Panc1 (cell line): Measurements from ENCODE around the gene NUDT19. TPM values are rescaled to one million over a fixed set of nuclear protein-coding genes. Genes with fewer than 3 reads are reported as not detected.
"Not testable (repeated sequence)": the region's sequence is repeated elsewhere in the genome, so short reads cannot be mapped to it uniquely, and the experiment has no call there.

ENCODE experiments used
- ATAC-seq: fragments of 200-7000 bp; cut with Tn5 transposase; 2 replicates; pipeline ENCODE4 v1.9.1; 2020; ENCODE audit warnings: mild to moderate bottlenecking, moderate library complexity
- BruUV-seq: library from RNA; stranded (reverse); fragments of 400-500 nt; replicated peaks from 2 replicates; lab custom pipeline; 2021; lab: Mats Ljungman, UMichigan
- CTCF ChIA-PET: fragments of 300-600 bp; sonication (Branson Sonifier 250); formaldehyde crosslinking; loops from one replicate; lab custom pipeline; 2022; ENCODE audit warnings: antibody characterized with exemption; lab: Charles Lee
- POLR2A ChIA-PET: fragments of 300-600 bp; sonication (Branson Sonifier 250); formaldehyde crosslinking; loops from one replicate; lab custom pipeline; 2022; ENCODE audit warnings: antibody characterized with exemption; lab: Charles Lee
- DNase-seq: peaks from one replicate; pipeline ENCODE4 v3.0.0-alpha.2; 2010; ENCODE audit warnings: low read depth, low spot score
- H3K27ac ChIP-seq: 2 replicates; pipeline ENCODE4 v1.5.1; 2011; ENCODE audit warnings: mild to moderate bottlenecking, low read length, inconsistent platforms
- H3K27me3 ChIP-seq: fragments of 200-500 bp; sonication (Bioruptor generic); 2 replicates; pipeline ENCODE4 v1.6.0; 2014; ENCODE audit warnings: low read length, inconsistent platforms; ENCODE audit not compliant: control insufficient read depth, insufficient read depth
- H3K36me3 ChIP-seq: fragments of 200-500 bp; sonication (Bioruptor generic); 2 replicates; pipeline ENCODE4 v1.5.1; 2014; ENCODE audit warnings: inconsistent platforms, mild to moderate bottlenecking, low read length, moderate library complexity; ENCODE audit not compliant: control insufficient read depth, insufficient read depth
- H3K4me1 ChIP-seq: 2 replicates; pipeline ENCODE4 v1.5.1; 2011; ENCODE audit warnings: inconsistent platforms, mild to moderate bottlenecking, low read length, moderate library complexity; ENCODE audit not compliant: control insufficient read depth, insufficient read depth
- H3K4me3 ChIP-seq, 2 experiments: 2 replicates each; pipeline ENCODE4 v1.5.1; 2011 to 2012; ENCODE audit warnings: low read depth in 2 of 2, low read length in 2 of 2, mild to moderate bottlenecking in 2 of 2, inconsistent platforms in 1 of 2, moderate library complexity in 1 of 2
- H3K9me3 ChIP-seq: fragments of 200-500 bp; sonication (Bioruptor generic); 2 replicates; pipeline ENCODE4 v1.5.1; 2014; ENCODE audit warnings: low read depth, mild to moderate bottlenecking, inconsistent platforms, low read length, moderate library complexity; ENCODE audit not compliant: control insufficient read depth, insufficient read depth
- CTCF ChIP-seq: fragments of 450-650 bp; IDR thresholded peaks from 2 replicates; pipeline ENCODE4 v1.5.1; 2017; ENCODE audit warnings: mild to moderate bottlenecking
- POLR2AphosphoS5 ChIP-seq: IDR thresholded peaks from 2 replicates; pipeline ENCODE4 v1.6.1; 2012; ENCODE audit warnings: mild to moderate bottlenecking, low read depth, low read length, moderate library complexity
- SIN3A ChIP-seq: IDR thresholded peaks from 2 replicates; pipeline ENCODE4 v1.6.1; 2012; ENCODE audit warnings: low read depth, mild to moderate bottlenecking, low read length, moderate library complexity, borderline replicate concordance; ENCODE audit not compliant: insufficient read depth
- TCF7L2 ChIP-seq: IDR thresholded peaks from 2 replicates; pipeline ENCODE4 v1.6.1; 2011; ENCODE audit warnings: mild to moderate bottlenecking, low read depth, low read length, inconsistent platforms
- in situ Hi-C: cut with HindIII; loops from 2 replicates; pipeline ENCODE4 v1.10.0; 2016; ENCODE audit warnings: low sequenced_read_pairs, low pct_unique_long_range_greater_than_20kb
- intact Hi-C: fragments of 100-400 bp; cut with micrococcal nuclease; formaldehyde crosslinking; loops from one replicate; pipeline ENCODE4 v1.10.0; 2022; ENCODE audit not compliant: unreplicated experiment
- total RNA-seq: library from RNA; stranded (reverse); gene quantifications from one replicate; pipeline ENCODE4 v1.2.1, GENCODE V29; 2021; ENCODE audit not compliant: unreplicated experiment
- TF ChIP-seq, protein P1 (sequence below), 2 experiments: IDR thresholded peaks; 2 replicates each; pipeline ENCODE4 v1.6.1; 2011 to 2012; ENCODE audit warnings: low read depth in 2 of 2, control low read depth in 1 of 2, low read length in 1 of 2, mild to moderate bottlenecking in 1 of 2, moderate library complexity in 1 of 2; ENCODE audit not compliant: insufficient read depth in 1 of 2

NUDT19 gene
- total RNA-seq, 1 experiment from 2014 or later, result 41.4 TPM

- POLR2A ChIA-PET, result no interaction called here
- Histone ChIP-seq H3K4me1 (no peaks in the 10 kb centered on the region), H3K36me3 (peaks cover 19% of the 10 kb centered on the region; the same call in 1 of the 2 replicates), H3K4me3 (no peak overlapping the region), H3K27ac (no peak overlapping the region), H3K27me3 (no peaks in the 10 kb centered on the region), H3K9me3 (peaks cover 4% of the 10 kb centered on the region; the same call in 1 of the 2 replicates)
- no peak for DNase-seq
- CTCF ChIA-PET, result no interaction called here
- TF ChIP-seq CTCF (no peak), POLR2AphosphoS5 (no peak), TCF7L2 (no peak), SIN3A (no peak)
- TF ChIP-seq, protein P1, sequence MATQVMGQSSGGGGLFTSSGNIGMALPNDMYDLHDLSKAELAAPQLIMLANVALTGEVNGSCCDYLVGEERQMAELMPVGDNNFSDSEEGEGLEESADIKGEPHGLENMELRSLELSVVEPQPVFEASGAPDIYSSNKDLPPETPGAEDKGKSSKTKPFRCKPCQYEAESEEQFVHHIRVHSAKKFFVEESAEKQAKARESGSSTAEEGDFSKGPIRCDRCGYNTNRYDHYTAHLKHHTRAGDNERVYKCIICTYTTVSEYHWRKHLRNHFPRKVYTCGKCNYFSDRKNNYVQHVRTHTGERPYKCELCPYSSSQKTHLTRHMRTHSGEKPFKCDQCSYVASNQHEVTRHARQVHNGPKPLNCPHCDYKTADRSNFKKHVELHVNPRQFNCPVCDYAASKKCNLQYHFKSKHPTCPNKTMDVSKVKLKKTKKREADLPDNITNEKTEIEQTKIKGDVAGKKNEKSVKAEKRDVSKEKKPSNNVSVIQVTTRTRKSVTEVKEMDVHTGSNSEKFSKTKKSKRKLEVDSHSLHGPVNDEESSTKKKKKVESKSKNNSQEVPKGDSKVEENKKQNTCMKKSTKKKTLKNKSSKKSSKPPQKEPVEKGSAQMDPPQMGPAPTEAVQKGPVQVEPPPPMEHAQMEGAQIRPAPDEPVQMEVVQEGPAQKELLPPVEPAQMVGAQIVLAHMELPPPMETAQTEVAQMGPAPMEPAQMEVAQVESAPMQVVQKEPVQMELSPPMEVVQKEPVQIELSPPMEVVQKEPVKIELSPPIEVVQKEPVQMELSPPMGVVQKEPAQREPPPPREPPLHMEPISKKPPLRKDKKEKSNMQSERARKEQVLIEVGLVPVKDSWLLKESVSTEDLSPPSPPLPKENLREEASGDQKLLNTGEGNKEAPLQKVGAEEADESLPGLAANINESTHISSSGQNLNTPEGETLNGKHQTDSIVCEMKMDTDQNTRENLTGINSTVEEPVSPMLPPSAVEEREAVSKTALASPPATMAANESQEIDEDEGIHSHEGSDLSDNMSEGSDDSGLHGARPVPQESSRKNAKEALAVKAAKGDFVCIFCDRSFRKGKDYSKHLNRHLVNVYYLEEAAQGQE (IDR thresholded peaks at IDR 0.05; ENCODE audit: insufficient read depth in 1 of 2, low read depth in 2 of 2, low read length in 1 of 2), result no peak
- ATAC-seq, result 0 out of 2 replicates have a peak, but pooled peaks have one; percentile 31
- intact Hi-C loops, result no loop called here
- BruUV-seq, result no TSS peak
- in situ Hi-C loops, result no loop called here
These were observed 17.4 kb downstream of the NUDT19 start for GRCh38 chr19:32709032-32709431.

DNA sequence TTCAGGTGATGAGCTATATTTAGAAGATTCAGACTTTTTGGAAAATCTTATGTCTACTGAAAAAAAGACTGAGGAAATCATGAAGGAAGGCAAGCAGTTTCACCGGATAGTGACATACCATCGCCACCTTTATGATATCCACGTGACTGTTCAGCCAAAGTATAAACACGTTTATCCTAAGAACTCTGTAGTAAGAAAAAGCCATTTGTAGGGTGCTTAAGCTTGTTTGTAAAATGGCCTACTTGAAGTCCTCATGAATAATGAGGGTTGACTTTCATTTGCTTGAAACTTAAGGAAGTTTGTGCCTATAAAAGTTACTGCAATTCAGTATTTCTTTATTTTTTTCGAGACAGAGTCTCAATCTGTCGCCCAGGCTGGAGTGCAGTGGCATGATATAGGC is 20.1 kb downstream of the NUDT19 start:
- no TSS peak for BruUV-seq
- no peak for ATAC-seq
- ChIA-PET CTCF (interaction anchor here (0.7 kb wide), 2 partner anchors 169 to 233 kb away, joined by 12 read pairs; no protein-coding TSS in a partner anchor), POLR2A (no interaction called here)
- H3K27me3 ChIP-seq, result no peaks in the 10 kb centered on the region
- peaks cover 15% of the 10 kb centered on the region; the same call in 1 of the 2 replicates for H3K36me3 ChIP-seq
- DNase-seq, result no peak
- in situ Hi-C loops (no loop called here), intact Hi-C loops (no loop called here)
- TF ChIP-seq TCF7L2 (no peak), SIN3A (no peak), CTCF (no peak), POLR2AphosphoS5 (no peak)
- TF ChIP-seq, protein P1 (IDR thresholded peaks at IDR 0.05; ENCODE audit: insufficient read depth in 1 of 2, low read depth in 2 of 2, low read length in 1 of 2), result no peak
- H3K27ac ChIP-seq, result no peak overlapping the region
- H3K4me3 ChIP-seq, result no peak overlapping the region
- no peaks in the 10 kb centered on the region for H3K9me3 ChIP-seq
- H3K4me1 ChIP-seq, result no peaks in the 10 kb centered on the region

GRCh38 chr19:32716203-32716602 is 24.6 kb downstream of the NUDT19 start:
- H3K9me3 ChIP-seq, POLR2A ChIA-PET, CTCF ChIA-PET, intact Hi-C loops, BruUV-seq, H3K27ac ChIP-seq, H3K4me1 ChIP-seq, ATAC-seq, H3K27me3 ChIP-seq, DNase-seq, H3K4me3 ChIP-seq, in situ Hi-C loops: not testable (repeated sequence)
- peaks cover 14% of the 10 kb centered on the region; the same call in 1 of the 2 replicates for H3K36me3 ChIP-seq
